ENCODE data around the gene FUOM.

FUOM gene

DNA sequence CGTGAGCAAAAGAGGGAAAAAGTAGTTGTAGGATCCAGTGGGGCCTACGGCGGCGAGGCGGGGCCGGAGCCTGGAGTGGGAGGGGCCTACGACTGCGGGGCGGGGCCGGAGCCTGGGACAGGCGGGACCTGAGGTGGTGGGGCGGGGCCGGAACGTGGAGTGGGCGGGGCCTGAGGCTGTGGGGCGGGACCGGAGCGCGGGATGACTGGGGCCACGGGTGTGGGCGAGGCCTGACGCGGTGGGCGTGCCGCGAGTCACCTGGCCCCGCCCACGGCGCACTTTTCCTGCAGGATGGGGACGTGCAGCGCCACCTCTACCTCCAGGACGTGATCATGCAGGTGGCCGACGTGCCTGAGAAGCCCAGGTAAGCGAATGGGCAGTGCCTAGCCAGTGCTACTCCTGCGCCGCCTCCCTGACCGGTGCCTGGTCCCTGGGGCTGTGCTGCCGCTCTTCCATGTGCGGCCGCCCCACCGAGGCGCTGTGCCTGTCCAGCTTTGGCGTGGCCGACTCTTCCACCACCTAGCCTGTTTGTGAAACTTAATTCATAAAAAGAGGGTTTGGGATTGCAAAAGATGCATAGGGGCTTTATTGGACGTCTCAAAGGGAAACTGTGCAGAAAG is 48.6 kb downstream of the FUOM start:
- TF ChIP-seq, protein P1, sequence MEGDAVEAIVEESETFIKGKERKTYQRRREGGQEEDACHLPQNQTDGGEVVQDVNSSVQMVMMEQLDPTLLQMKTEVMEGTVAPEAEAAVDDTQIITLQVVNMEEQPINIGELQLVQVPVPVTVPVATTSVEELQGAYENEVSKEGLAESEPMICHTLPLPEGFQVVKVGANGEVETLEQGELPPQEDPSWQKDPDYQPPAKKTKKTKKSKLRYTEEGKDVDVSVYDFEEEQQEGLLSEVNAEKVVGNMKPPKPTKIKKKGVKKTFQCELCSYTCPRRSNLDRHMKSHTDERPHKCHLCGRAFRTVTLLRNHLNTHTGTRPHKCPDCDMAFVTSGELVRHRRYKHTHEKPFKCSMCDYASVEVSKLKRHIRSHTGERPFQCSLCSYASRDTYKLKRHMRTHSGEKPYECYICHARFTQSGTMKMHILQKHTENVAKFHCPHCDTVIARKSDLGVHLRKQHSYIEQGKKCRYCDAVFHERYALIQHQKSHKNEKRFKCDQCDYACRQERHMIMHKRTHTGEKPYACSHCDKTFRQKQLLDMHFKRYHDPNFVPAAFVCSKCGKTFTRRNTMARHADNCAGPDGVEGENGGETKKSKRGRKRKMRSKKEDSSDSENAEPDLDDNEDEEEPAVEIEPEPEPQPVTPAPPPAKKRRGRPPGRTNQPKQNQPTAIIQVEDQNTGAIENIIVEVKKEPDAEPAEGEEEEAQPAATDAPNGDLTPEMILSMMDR (IDR thresholded peaks at IDR 0.05; ENCODE audit: unreplicated experiment in 3 of 3) = no peak
- Mint-ChIP-seq H3K9me3 (no peaks in the 10 kb centered on the region), H3K27ac (peak overlapping the region in 1 of 3 experiments; percentile 68), H3K4me1 (peaks cover 26% of the 10 kb centered on the region), H3K4me3 (peak overlapping the region; percentile 79 to 86 (median 80)), H3K36me3 (ENCODE audit: low read depth) (peaks cover 24% of the 10 kb centered on the region), H3K27me3 (ENCODE audit: low read depth) (no peaks in the 10 kb centered on the region)

DNA sequence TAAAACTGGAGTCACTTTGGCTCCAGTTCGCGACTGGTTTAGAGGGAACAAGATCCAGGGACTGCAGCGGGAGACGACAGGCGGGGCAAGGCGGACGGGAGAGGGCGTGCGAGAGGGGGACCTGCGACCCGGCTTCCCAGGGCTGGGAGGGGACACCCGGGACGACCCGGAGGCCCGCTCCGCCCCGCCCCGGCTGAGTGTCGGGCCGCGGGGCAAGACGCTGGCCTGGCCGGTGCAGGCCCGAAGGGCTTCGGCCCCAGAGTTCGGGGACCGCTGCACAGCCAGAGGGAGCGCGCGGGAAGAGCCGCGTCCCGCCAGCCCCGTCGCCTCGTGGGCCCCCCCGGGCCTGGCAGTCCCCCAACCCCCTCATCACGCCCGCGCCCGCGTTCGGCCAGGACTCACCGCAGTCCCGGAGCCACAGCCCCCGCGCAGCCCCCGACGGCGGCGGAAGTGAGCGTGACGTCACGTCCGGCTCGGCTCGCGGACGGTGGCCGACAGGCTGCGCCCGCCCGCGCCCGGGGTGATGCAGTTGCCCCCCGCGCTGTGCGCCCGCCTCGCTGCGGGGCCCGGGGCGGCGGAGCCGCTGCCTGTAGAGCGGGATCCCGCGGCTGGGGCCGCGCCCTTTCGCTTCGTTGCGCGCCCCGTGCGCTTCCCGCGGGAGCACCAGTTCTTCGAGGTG is 49.3 kb downstream of the FUOM start, which contains the start of the genes TUBGCP2 and ZNF511:
Gene TUBGCP2 (minus strand): TSS at position 452 of the 679 bp plus-strand sequence. CDS start 5,931 bp downstream, outside the sequence.
Gene ZNF511 (plus strand): TSS at position 494 of the 679 bp plus-strand sequence. CDS start 30 bp downstream, at position 524.
- Mint-ChIP-seq H3K9me3 (no peaks in the 10 kb centered on the region), H3K36me3 (ENCODE audit: low read depth) (peaks cover 27% of the 10 kb centered on the region), H3K27me3 (ENCODE audit: low read depth) (no peaks in the 10 kb centered on the region), H3K4me1 (peaks cover 23% of the 10 kb centered on the region), H3K4me3 (peak within 1 kb of the TSS; percentile 96 to 100 (median 97)), H3K27ac (peak within 1 kb of the TSS; percentile 98 to 99 (median 98))
- TF ChIP-seq, protein P1 (IDR thresholded peaks at IDR 0.05; ENCODE audit: unreplicated experiment in 3 of 3) = no peak

DNA sequence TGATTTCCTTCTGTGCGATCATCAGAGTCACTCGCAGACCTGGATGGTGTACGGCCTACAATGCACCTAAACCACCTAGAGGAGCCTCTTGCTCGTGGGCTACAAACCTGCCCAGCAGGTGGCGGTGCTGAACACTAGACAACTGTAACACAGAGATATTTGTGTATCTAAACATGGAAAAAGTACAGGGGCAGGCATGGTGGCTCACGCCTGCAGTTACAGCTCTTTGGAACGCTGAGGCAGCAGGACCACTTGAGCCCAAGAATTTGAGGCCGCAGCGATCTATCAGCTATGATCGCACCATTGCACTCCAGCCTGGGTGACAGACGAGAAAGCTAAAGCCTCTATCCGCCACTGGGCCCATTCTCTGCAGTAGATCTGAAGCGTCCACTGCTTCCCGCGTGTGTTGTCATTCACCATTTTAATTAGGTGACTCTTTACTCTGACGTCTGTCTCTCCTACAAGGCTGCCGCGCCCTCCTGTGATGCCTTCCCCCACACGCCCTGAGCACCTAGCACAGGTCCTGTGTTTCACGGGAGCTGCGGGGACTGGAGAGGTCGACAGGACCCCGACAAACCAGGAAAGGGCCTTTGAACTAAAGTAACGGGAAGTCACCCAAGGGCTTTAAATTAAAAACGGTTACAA is 49.9 kb downstream of the FUOM start:
- Mint-ChIP-seq H3K27me3 (ENCODE audit: low read depth) (no peaks in the 10 kb centered on the region), H3K4me1 (peaks cover 23% of the 10 kb centered on the region), H3K9me3 (no peaks in the 10 kb centered on the region), H3K27ac (peak overlapping the region; percentile 98 to 99 (median 98)), H3K4me3 (peak overlapping the region; percentile 96 to 100 (median 97)), H3K36me3 (ENCODE audit: low read depth) (peaks cover 28% of the 10 kb centered on the region)
- TF ChIP-seq, protein P1 (IDR thresholded peaks at IDR 0.05; ENCODE audit: unreplicated experiment in 3 of 3) = peak; percentile 60 to 68 (median 67)

DNA sequence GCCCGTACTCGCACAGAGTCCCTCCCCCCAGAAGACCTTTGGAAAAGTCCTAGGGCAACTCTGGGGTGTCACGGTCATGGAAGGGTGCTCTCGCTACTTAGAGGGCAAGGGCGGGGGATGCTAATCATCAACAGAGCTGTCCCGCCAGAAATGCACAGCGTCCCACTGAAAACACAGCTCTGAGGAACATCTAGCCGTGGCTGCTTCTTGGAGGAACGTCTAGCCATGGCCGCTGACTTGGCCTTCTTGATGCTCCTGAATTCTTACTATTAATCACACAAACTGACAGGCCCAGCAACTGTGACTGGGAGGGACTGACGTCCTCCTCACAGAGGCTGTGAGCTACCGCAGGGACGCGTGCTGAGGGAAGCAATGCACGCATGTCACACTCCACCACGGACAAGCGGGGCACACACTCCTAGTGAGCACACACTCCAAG is 50.9 kb downstream of the FUOM start:
- TF ChIP-seq, protein P1 (IDR thresholded peaks at IDR 0.05; ENCODE audit: unreplicated experiment in 3 of 3) = no peak
- Mint-ChIP-seq H3K27me3 (ENCODE audit: low read depth) (no peaks in the 10 kb centered on the region), H3K9me3 (no peaks in the 10 kb centered on the region), H3K4me3 (peak overlapping the region; percentile 96 to 100 (median 97)), H3K27ac (peak overlapping the region in 2 of 3 experiments; percentile 86 to 98), H3K4me1 (peaks cover 23% of the 10 kb centered on the region), H3K36me3 (ENCODE audit: low read depth) (peaks cover 30% of the 10 kb centered on the region)

DNA sequence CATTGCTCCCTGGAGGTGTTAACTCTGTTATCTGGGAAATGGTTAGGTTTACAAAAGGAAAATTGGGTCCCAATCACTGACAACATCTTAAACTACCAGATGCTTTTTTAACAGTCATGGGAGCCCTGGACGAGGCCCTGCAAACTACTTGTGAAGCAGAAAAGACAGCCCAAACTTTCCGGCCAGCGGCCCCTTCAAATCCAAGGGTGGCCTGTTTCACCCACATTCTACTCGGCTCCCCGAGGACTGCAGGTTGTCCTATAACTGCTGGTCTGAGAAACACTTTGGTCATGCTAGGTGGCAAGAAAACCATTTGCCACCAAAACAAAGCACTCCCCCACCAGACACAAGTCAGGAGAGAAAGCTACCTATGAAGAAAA is 51.7 kb downstream of the FUOM start:
- Mint-ChIP-seq H3K27me3 (ENCODE audit: low read depth) (no peaks in the 10 kb centered on the region), H3K27ac (peak overlapping the region in 1 of 3 experiments; percentile 98), H3K9me3 (no peaks in the 10 kb centered on the region), H3K36me3 (ENCODE audit: low read depth) (peaks cover 21% of the 10 kb centered on the region), H3K4me1 (peaks cover 23% of the 10 kb centered on the region), H3K4me3 (peak overlapping the region; percentile 53 to 62 (median 60))
- TF ChIP-seq, protein P1 (IDR thresholded peaks at IDR 0.05; ENCODE audit: unreplicated experiment in 3 of 3) = no peak
